ENCODE results near the gene MRPS24. TPM values are rescaled to one million over a fixed set of nuclear protein-coding genes. Genes with fewer than 3 reads are reported as not detected.

Gene MRPS24
- total RNA-seq, 2 donors from 2014 or later = 102 to 160 TPM

GRCh38 chr7:43847496-43847895 is 21.8 kb downstream of the MRPS24 start:
- DNase-seq = no peak
- Histone ChIP-seq H3K4me3 (no peak overlapping the region), H3K27ac (no peak overlapping the region), H3K4me1 (no peaks in the 10 kb centered on the region), H3K9me3 (no peaks in the 10 kb centered on the region), H3K9ac (ENCODE audit: low read depth in 2 of 2, low read length in 2 of 2) (no peak overlapping the region), H3K36me3 (no peaks in the 10 kb centered on the region), H3K27me3 (no peaks in the 10 kb centered on the region)
- intact Hi-C loops (cut with DNase I) = no loop called here
- TF ChIP-seq CTCF (IDR thresholded peaks at IDR 0.05) = no peak

- Histone ChIP-seq H3K9me3 (no peaks in the 10 kb centered on the region), H3K36me3 (no peaks in the 10 kb centered on the region), H3K4me3 (no peak overlapping the region), H3K9ac (ENCODE audit: low read depth in 2 of 2, low read length in 2 of 2) (no peak overlapping the region), H3K27me3 (no peaks in the 10 kb centered on the region), H3K27ac (no peak overlapping the region), H3K4me1 (no peaks in the 10 kb centered on the region)
- no peak for TF ChIP-seq CTCF (IDR thresholded peaks at IDR 0.05)
- intact Hi-C loops (cut with DNase I) = no loop called here
- no peak for DNase-seq
Measured at GRCh38 chr7:43844662-43845061, 24.7 kb downstream of the MRPS24 start.

- Histone ChIP-seq H3K27ac (no peak overlapping the region), H3K9me3 (no peaks in the 10 kb centered on the region), H3K4me1 (no peaks in the 10 kb centered on the region), H3K9ac (ENCODE audit: low read depth in 2 of 2, low read length in 2 of 2) (no peak overlapping the region), H3K27me3 (no peaks in the 10 kb centered on the region), H3K36me3 (no peaks in the 10 kb centered on the region), H3K4me3 (no peak overlapping the region)
- TF ChIP-seq CTCF (IDR thresholded peaks at IDR 0.05) = no peak
- intact Hi-C loops (cut with DNase I) = no loop called here
- DNase-seq = no peak
Measured at GRCh38 chr7:43844257-43844656, 25.1 kb downstream of the MRPS24 start.

GRCh38 chr7:43843296-43843695 is 26.0 kb downstream of the MRPS24 start:
- Histone ChIP-seq H3K27ac (no peak overlapping the region), H3K4me3 (no peak overlapping the region), H3K9me3 (no peaks in the 10 kb centered on the region), H3K9ac (ENCODE audit: low read depth in 2 of 2, low read length in 2 of 2) (no peak overlapping the region), H3K36me3 (no peaks in the 10 kb centered on the region), H3K27me3 (no peaks in the 10 kb centered on the region), H3K4me1 (no peaks in the 10 kb centered on the region)
- TF ChIP-seq CTCF (IDR thresholded peaks at IDR 0.05) = no peak
- DNase-seq = no peak
- intact Hi-C loops (cut with DNase I) = no loop called here

GRCh38 chr7:43838201-43838658 is 31.1 kb downstream of the MRPS24 start:
- Histone ChIP-seq H3K4me1 (no peaks in the 10 kb centered on the region), H3K4me3 (no peak overlapping the region), H3K9me3 (no peaks in the 10 kb centered on the region), H3K9ac (ENCODE audit: low read depth in 2 of 2, low read length in 2 of 2) (no peak overlapping the region), H3K36me3 (no peaks in the 10 kb centered on the region), H3K27ac (no peak overlapping the region), H3K27me3 (no peaks in the 10 kb centered on the region)
- TF ChIP-seq CTCF (IDR thresholded peaks at IDR 0.05) = no peak
- intact Hi-C loops (cut with DNase I) = loop anchor here (5.0 kb wide), 3 partner anchors 116 to 261 kb away; no protein-coding TSS in a partner anchor
- DNase-seq = no peak

Data from colonic mucosa (tissue), 4 donors.